ENCODE results near the gene AP4M1. TPM values are rescaled to one million over a fixed set of nuclear protein-coding genes. Genes with fewer than 3 reads are reported as not detected.
A peak's percentile ranks its signal among the peaks of the same experiment; 100 is the strongest.

AP4M1 gene
- total and polyA plus RNA-seq, 9 of the 15 experiments (the other 6 are each of a cell fraction or from before 2014, with no cell fraction given): 1.3 to 30.9 (median 14.1) TPM

- TF ChIP-seq PHB (CRISPR knock-in tag; IDR thresholded peaks at IDR 0.05): 0 out of 2 replicates have a peak, but pooled peaks have one; percentile 49
- peak; percentile 81 for TF ChIP-seq U2AF1 (optimal IDR thresholded peaks at IDR 0.05; ENCODE audit: low read depth, low read length)
- peak; percentile 96 for TF ChIP-seq NFYB (IDR thresholded peaks at IDR 0.05; ENCODE audit: extremely low read depth, insufficient read length)
- TF ChIP-seq FOXK1 (CRISPR knock-in tag; IDR thresholded peaks at IDR 0.05; ENCODE audit: borderline replicate concordance): 0 out of 2 replicates have a peak, but pooled peaks have one; percentile 63
- TF ChIP-seq, protein P1, sequence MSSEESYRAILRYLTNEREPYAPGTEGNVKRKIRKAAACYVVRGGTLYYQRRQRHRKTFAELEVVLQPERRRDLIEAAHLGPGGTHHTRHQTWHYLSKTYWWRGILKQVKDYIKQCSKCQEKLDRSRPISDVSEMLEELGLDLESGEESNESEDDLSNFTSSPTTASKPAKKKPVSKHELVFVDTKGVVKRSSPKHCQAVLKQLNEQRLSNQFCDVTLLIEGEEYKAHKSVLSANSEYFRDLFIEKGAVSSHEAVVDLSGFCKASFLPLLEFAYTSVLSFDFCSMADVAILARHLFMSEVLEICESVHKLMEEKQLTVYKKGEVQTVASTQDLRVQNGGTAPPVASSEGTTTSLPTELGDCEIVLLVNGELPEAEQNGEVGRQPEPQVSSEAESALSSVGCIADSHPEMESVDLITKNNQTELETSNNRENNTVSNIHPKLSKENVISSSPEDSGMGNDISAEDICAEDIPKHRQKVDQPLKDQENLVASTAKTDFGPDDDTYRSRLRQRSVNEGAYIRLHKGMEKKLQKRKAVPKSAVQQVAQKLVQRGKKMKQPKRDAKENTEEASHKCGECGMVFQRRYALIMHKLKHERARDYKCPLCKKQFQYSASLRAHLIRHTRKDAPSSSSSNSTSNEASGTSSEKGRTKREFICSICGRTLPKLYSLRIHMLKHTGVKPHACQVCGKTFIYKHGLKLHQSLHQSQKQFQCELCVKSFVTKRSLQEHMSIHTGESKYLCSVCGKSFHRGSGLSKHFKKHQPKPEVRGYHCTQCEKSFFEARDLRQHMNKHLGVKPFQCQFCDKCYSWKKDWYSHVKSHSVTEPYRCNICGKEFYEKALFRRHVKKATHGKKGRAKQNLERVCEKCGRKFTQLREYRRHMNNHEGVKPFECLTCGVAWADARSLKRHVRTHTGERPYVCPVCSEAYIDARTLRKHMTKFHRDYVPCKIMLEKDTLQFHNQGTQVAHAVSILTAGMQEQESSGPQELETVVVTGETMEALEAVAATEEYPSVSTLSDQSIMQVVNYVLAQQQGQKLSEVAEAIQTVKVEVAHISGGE (CRISPR knock-in tag; IDR thresholded peaks at IDR 0.05): peak in 1 of 3 experiments; percentile 45; a peak in 1 of 6 replicates
- no peak for TF ChIP-seq CEBPZ (IDR thresholded peaks at IDR 0.05; ENCODE audit: borderline replicate concordance, low read depth, low read length)
- TF ChIP-seq SIN3B (IDR thresholded peaks at IDR 0.05; ENCODE audit: low read depth): peak; percentile 61
- TF ChIP-seq ZNF778 (CRISPR knock-in tag; IDR thresholded peaks at IDR 0.05): no peak
- peak; percentile 100 for TF ChIP-seq E2F8 (IDR thresholded peaks at IDR 0.05; ENCODE audit: low read depth, partially characterized antibody)
- TF ChIP-seq, protein P2, sequence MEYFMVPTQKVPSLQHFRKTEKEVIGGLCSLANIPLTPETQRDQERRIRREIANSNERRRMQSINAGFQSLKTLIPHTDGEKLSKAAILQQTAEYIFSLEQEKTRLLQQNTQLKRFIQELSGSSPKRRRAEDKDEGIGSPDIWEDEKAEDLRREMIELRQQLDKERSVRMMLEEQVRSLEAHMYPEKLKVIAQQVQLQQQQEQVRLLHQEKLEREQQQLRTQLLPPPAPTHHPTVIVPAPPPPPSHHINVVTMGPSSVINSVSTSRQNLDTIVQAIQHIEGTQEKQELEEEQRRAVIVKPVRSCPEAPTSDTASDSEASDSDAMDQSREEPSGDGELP (CRISPR knock-in tag; IDR thresholded peaks at IDR 0.05; ENCODE audit: borderline replicate concordance): peak; percentile 81
- TF ChIP-seq NR2F6 (CRISPR knock-in tag; IDR thresholded peaks at IDR 0.05): no peak
- no peak for TF ChIP-seq SMARCA4 (IDR thresholded peaks at IDR 0.05)
- no peak for TF ChIP-seq KLF1 (tag; IDR thresholded peaks at IDR 0.05)
- peak; percentile 97 for TF ChIP-seq TOE1 (IDR thresholded peaks at IDR 0.05; ENCODE audit: borderline replicate concordance)
- no peak for TF ChIP-seq TOE1 (CRISPR knock-in tag; IDR thresholded peaks at IDR 0.05; ENCODE audit: borderline replicate concordance, low read depth)
- TF ChIP-seq IFI16 (CRISPR knock-in tag; IDR thresholded peaks at IDR 0.05): no peak
Observed at GRCh38 chr7:100101016-100101862, at the start of gene AP4M1, which contains the start of gene MCM7 (continued).

Data from K562 (cell line).